Right lobe of liver (tissue), 4 donors: ENCODE measurements around the gene HSD17B12.

Experiments
- CTCF ChIP-seq, 4 donors: fragments of 200-600 bp in 3 of 4; fragments of 450-650 bp in 1 of 4; IDR thresholded peaks; one replicate each; pipeline versions ENCODE4 v1.5.1 to v1.8.0; 2016 to 2022; ENCODE audit warnings: antibody characterized with exemption in 4 of 4, mild to moderate bottlenecking in 2 of 4
- POLR2A ChIP-seq: fragments of 450-650 bp; IDR thresholded peaks from one replicate; pipeline ENCODE4 v1.6.1; 2017; ENCODE audit warnings: antibody characterized with exemption, mild to moderate bottlenecking
- donor health status: DM: no; HTN: no; CAD: no.
- donor health status: DM: no; HTN: no; CAD: no.
- donor health status: DM: no; HTN: yes; CAD: no.

GRCh38 chr11:43674560-43674959 lies 6.0 kb upstream of the HSD17B12 start:
- TF ChIP-seq CTCF (IDR thresholded peaks at IDR 0.05) (no peak), POLR2A (no peak)
